NT2/D1 (cell line): ENCODE results near the gene FOXL2NB.

Experiments used
- YY1 ChIP-seq: IDR thresholded peaks from 2 replicates; pipeline ENCODE4 v1.6.1; 2011; ENCODE audit not compliant: insufficient read length, insufficient read depth
- ZNF274 ChIP-seq: IDR thresholded peaks from 2 replicates; pipeline ENCODE4 v1.6.1; 2011; ENCODE audit warnings: mild to moderate bottlenecking, low read depth, low read length

DNA sequence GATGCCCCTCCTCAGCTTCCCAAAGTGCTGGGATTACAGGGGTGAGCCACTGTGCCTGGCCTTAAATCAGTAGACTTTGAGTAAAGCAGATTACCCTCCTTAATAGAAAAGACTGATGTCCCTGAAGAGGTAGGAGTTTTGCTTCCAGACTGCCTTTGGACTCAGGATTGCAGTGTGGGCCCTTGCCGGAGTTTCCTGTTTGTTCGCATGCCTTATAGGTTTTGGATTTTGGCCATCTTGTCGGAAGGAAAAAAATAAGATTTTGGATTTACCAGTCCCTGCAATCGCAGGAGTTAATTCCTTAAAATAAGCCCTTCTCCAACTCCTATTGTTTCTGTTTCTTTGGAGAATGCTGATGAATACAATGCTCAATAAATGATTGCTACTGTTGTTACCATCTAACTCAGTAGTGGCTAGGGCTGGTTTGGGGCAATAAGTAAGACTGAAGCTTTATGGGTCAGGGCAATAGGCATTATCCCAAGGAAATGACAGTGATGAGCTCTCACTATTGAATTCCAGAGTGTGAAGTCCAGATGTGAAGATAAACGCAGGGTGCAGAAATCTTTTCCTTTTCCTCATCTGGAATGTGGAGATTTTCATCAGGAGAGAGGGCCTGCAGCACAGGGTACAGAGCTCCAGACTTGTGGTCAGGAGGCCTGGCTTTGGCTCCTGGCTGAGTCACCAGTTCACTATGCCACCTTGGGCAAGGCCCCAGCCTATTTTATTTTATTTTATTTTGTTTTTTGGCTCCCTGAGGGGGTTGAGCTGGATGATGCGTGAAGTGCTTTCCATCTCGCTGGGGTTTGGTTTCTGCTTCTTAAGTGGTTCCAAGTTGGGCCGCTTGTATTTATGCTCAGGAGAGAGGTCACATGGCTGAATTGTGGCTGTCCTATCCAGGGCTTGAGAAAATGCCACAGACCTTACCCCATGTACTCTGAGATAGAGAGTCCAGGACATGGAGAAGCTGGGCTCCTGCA, 25.4 kb upstream of the FOXL2NB start:
- TF ChIP-seq ZNF274 (no peak), YY1 (no peak)
